ENCODE data around the gene PRRC2B. TPM values are rescaled to one million over a fixed set of nuclear protein-coding genes. Genes with fewer than 3 reads are reported as not detected.

Gene PRRC2B
- total RNA-seq, 1 experiment from 2014 or later = 200 TPM

GRCh38 chr9:131348631-131349521 lies 45.0 kb upstream of the PRRC2B start:
- Histone ChIP-seq H3K4me1 (ENCODE audit: control insufficient read depth, insufficient read depth, low read length) (no peaks in the 10 kb centered on the region), H3K36me3 (ENCODE audit: control insufficient read depth, insufficient read depth, low read length) (no peaks in the 10 kb centered on the region), H3K27me3 (ENCODE audit: control insufficient read depth, insufficient read depth, low read length) (no peaks in the 10 kb centered on the region), H3K27ac (ENCODE audit: low read length) (no peak overlapping the region), H3K9me3 (ENCODE audit: control insufficient read depth, insufficient read depth, low read depth, low read length) (no peaks in the 10 kb centered on the region), H3K4me3 (ENCODE audit: low read depth in 2 of 2, low read length in 2 of 2) (no peak overlapping the region)
- BruUV-seq (replicated peaks) = no TSS peak
- TF ChIP-seq SIN3A (IDR thresholded peaks at IDR 0.05; ENCODE audit: borderline replicate concordance, insufficient read depth, low read depth, low read length) (no peak), REST (IDR thresholded peaks at IDR 0.05; ENCODE audit: insufficient read depth in 1 of 2, low read depth in 2 of 2, low read length in 1 of 2) (no peak), CTCF (IDR thresholded peaks at IDR 0.05) (peak; percentile 38)
- ChIA-PET CTCF (interaction anchor here (0.6 to 1.2 kb wide), 2 partner anchors 40 to 181 kb away, joined by 4 to 6 read pairs; no protein-coding TSS in a partner anchor), POLR2A (no interaction called here)
- no peak for ATAC-seq
- intact Hi-C loops (cut with micrococcal nuclease; ENCODE audit: unreplicated experiment) (no loop called here), in situ Hi-C loops (cut with HindIII; ENCODE audit: low pct_unique_long_range_greater_than_20kb, low sequenced_read_pairs) (no loop called here)
- DNase-seq (ENCODE audit: low read depth, low spot score) = no peak

GRCh38 chr9:131349522-131349880 lies 44.4 kb upstream of the PRRC2B start:
- intact Hi-C loops (cut with micrococcal nuclease; ENCODE audit: unreplicated experiment) = no loop called here
- Histone ChIP-seq H3K27ac (ENCODE audit: low read length) (no peak overlapping the region), H3K27me3 (ENCODE audit: control insufficient read depth, insufficient read depth, low read length) (no peaks in the 10 kb centered on the region), H3K36me3 (ENCODE audit: control insufficient read depth, insufficient read depth, low read length) (no peaks in the 10 kb centered on the region), H3K9me3 (ENCODE audit: control insufficient read depth, insufficient read depth, low read depth, low read length) (no peaks in the 10 kb centered on the region), H3K4me1 (ENCODE audit: control insufficient read depth, insufficient read depth, low read length) (no peaks in the 10 kb centered on the region), H3K4me3 (ENCODE audit: low read depth in 2 of 2, low read length in 2 of 2) (no peak overlapping the region; a peak in 1 of 4 replicates)
- DNase-seq (ENCODE audit: low read depth, low spot score) = no peak
- POLR2A ChIA-PET = no interaction called here
- BruUV-seq (replicated peaks) = no TSS peak
- ATAC-seq = no peak
- in situ Hi-C loops (cut with HindIII; ENCODE audit: low pct_unique_long_range_greater_than_20kb, low sequenced_read_pairs) = no loop called here
- TF ChIP-seq CTCF (IDR thresholded peaks at IDR 0.05) = no peak
- no peak for TF ChIP-seq REST (IDR thresholded peaks at IDR 0.05; ENCODE audit: insufficient read depth in 1 of 2, low read depth in 2 of 2, low read length in 1 of 2)
- no peak for TF ChIP-seq SIN3A (IDR thresholded peaks at IDR 0.05; ENCODE audit: borderline replicate concordance, insufficient read depth, low read depth, low read length)
- CTCF ChIA-PET = interaction anchor here (0.6 to 1.2 kb wide), 2 partner anchors 41 to 180 kb away, joined by 4 to 6 read pairs; no protein-coding TSS in a partner anchor

Data from Panc1 (cell line).